GM12801 (cell line): ENCODE results near the gene ARID1B.

Experiments used
- TF ChIP-seq, protein P1 (sequence below): IDR thresholded peaks from one replicate; pipeline ENCODE4 v1.5.1; 2011; ENCODE audit warnings: control low read depth; ENCODE audit not compliant: insufficient read length; ENCODE audit errors: extremely low read depth

Gene ARID1B

DNA sequence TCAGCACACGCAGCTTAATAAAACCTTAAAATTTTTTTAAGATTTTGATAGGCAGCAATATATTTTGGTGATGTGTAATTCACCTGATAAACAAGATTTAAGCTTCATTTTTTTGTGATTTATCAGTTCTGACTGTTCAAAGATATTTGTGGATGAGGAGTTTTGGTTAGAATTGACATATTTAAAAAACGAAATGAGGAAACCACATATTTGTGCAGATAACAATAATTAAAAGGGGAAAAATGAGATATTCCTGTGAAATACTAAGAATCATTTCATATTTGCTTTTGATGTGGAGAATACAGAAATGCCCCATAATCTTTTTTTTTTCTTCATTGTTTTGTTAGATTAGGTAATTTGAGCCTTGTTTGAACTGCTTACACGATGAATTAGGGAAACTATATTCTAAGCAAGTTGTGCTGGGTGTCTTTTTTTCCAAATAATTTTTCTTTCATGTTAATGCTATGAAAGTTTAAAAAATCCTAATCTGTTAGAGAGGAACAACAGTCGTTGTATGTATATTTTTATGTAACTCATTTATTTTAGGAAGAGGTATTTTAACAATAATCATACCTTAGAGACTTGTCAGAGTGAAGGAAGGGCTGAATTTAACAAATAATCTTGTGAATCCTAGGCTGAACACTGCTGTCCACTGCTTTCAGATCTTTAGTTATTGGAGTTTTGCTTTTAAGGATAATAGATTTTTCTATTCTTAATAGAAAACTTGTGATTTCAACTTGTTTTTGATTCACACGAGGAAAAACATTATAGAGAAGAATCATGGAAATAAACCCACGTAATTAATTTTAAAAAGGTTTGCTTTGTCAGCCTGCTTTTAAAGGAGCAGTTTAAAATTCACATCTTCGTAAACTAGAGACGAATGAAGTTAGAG is 4.0 kb downstream of the ARID1B start:
- TF ChIP-seq, protein P1, sequence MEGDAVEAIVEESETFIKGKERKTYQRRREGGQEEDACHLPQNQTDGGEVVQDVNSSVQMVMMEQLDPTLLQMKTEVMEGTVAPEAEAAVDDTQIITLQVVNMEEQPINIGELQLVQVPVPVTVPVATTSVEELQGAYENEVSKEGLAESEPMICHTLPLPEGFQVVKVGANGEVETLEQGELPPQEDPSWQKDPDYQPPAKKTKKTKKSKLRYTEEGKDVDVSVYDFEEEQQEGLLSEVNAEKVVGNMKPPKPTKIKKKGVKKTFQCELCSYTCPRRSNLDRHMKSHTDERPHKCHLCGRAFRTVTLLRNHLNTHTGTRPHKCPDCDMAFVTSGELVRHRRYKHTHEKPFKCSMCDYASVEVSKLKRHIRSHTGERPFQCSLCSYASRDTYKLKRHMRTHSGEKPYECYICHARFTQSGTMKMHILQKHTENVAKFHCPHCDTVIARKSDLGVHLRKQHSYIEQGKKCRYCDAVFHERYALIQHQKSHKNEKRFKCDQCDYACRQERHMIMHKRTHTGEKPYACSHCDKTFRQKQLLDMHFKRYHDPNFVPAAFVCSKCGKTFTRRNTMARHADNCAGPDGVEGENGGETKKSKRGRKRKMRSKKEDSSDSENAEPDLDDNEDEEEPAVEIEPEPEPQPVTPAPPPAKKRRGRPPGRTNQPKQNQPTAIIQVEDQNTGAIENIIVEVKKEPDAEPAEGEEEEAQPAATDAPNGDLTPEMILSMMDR, result no peak

DNA sequence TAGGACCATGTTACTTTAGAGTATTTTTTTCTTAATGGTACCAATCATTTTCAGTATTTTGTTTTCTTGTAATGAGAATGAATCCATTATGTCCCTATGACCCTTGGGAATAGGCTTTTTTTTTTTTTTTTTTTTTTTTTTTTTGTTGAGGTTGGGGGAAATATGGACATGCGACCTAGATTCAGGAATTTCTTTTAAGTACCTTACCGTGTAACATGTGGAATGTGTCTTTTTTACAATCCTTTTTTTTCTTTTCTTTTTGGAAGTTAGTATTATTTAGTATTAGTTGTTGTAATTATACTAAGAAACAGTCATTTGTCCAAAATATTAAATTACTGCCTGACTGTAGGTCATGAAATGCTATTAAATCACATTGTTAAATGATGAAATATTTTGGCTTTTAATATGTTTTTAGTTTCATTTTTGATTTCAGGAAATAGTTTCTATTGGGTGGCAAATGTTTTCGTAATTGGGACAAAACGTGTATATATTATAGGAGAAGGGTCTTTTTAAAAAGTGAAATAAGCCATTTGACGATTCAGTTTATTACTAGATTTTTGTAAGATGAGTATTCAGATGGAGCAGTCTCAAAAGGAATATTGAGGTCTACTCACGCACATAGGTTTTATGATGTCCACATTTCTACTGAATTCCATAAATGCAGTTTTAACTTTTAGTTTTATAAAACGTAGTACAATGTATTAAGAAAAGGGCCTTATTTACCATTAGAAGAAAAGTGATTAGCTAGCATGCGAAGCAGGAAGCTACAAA is 4.9 kb downstream of the ARID1B start:
- TF ChIP-seq, protein P1, result no peak

DNA sequence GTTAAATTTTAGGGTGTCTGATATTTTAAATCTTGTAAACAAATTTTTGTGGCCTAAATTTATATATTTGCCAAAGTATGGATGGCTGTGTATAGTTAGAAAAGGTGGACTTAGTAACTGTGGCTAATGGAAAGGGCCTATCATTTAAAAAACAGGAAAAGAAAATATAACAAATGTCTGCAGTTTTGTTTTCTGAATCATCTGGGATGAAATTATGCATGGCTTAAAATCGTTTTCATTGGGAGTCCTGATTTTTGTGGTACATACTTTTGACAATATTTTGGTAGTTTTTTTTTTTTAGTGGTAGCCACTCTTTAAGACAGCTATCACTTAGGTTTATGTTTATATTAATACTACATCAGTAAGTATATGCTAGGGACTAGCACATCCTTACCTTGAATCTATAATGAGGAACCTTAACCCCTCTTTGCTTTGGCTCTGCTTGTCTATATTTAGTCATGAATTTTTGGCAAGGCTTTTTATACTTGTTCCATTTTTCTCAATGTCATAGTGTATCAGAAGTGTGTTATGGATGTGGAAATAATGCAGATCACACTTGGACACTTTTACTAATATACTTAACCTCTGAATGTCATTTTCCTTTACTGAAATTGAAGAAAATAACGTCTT is 5.6 kb downstream of the ARID1B start:
- TF ChIP-seq, protein P1, result no peak

DNA sequence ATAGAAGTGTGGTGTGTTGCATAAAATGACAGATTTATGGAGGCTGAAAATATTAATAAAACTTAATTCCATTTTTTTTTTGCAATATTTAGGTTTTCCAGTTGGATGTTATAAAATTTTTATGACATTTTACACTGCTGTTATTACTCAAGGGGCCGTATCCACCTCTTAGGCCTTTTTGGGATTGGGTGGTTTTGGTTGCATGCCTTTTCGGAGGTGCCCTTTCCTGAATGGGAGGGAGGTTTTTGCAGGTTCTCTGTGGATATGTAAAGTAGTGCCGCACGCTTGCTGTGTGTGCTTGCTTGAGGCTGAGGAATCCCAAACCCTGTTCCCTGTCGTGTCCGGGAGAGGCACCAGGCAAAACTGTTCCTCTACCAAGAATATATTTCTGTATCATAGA is 6.8 kb downstream of the ARID1B start:
- TF ChIP-seq, protein P1, result no peak

DNA sequence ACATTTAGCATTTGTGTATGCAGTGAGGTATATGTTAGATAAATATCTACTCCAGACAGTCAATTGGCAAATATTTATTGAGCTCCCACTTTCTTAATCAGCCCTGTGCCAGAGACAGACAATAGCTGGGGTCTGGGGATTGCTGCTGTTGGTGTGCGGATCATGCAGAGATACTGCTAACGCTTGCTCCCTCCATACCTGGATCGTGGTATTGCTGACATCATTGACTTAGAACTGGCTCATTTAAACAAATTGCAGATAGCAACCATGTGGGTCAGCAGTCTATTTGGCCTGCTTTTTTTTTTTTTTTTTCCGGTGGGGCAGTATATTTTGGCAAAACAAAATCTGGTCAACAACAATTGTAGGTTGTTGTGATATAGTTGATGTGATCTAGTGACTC is 9.5 kb downstream of the ARID1B start:
- TF ChIP-seq, protein P1, result no peak

DNA sequence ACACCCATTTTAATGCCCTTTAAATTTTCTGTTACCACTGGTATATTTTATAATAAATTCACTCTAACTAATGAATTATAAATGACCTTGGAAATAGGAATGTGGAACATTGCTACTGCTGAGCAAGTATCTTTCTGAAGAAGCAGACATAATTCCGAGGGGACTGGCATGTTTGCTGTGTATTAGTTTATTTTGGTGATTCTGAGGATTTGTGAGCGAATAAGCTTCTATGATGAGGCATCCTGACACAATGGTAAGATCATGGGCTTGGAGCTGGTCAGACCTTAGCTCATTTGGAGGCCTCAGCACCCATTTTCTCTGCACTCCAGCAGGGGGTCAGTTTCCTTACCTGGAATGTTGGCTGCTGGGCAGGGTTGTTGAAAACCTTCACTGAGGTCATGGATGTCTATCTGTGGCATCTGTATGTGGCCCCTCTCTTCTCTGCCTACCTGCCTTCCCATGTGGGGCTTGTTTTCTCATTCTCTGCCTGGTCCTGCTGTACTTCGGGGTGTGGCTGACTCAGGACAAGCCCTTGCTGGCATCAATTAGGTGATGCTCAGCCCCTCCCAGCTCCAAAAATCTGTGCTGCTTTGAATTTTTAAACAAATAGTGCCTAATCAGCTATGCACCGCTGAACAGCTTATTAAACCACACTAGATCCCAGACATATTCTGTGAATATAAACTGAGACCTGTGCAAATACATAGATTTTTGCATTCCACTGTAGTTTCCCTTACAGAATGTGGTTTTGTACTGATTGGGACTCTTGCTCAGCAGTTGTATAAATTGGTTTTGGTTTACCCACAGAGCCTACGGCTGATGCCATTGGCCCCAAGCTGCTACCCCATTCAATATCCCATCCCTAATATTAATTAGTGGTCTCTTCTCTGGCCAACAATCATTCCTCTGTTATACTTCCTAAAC is 10.7 kb downstream of the ARID1B start:
- TF ChIP-seq, protein P1, result no peak
